SK-N-SH (cell line): ENCODE data around the gene PLEKHG3. TPM values are rescaled to one million over a fixed set of nuclear protein-coding genes. Genes with fewer than 3 reads are reported as not detected.

ENCODE experiments used
- CTCF ChIA-PET: fragments of 300-600, 350-600 bp; formaldehyde crosslinking; extraction: SDS; loops from one replicate; lab custom pipeline; 2021; lab: Yijun Ruan, JAX
- POLR2A ChIA-PET: fragments of 350-600 bp; sonication (Branson Sonifier 250); formaldehyde crosslinking; extraction: SDS; loops from one replicate; lab custom pipeline; 2020; ENCODE audit warnings: antibody characterized with exemption, inconsistent platforms; lab: Yijun Ruan, JAX
- DNase-seq: peaks from one replicate; pipeline ENCODE4 v3.0.0; 2012
- H2AFZ ChIP-seq: fragments of 200-600 bp; sonication (generic); 2 replicates; pipeline ENCODE4 v1.8.1; 2016; ENCODE audit warnings: antibody characterized with exemption, mild to moderate bottlenecking, low read depth
- H3F3A ChIP-seq: fragments of 200-600 bp; sonication (generic); replicated peaks from 2 replicates; pipeline ENCODE3; 2016; ENCODE audit warnings: antibody characterized with exemption, mild to moderate bottlenecking; ENCODE audit not compliant: insufficient read depth
- H3K27ac ChIP-seq, 2 experiments: fragments of 200-500 bp in 1 of 2; fragments of 200-600 bp in 1 of 2; sonication (Bioruptor generic) in 1 of 2; sonication (generic), shearing (Covaris generic) in 1 of 2; 2 replicates each; pipeline versions ENCODE4 v1.5.1 to v1.6.1; 2014 to 2016; ENCODE audit warnings: low read depth in 2 of 2, inconsistent platforms in 1 of 2, low read length in 1 of 2, mild to moderate bottlenecking in 1 of 2, mixed read lengths in 1 of 2
- H3K27me3 ChIP-seq: fragments of 200-600 bp; sonication (generic), shearing (Covaris generic); 2 replicates; pipeline ENCODE4 v1.6.1; 2016; ENCODE audit warnings: mixed run types; ENCODE audit not compliant: insufficient read depth
- H3K36me3 ChIP-seq, 2 experiments: fragments of 200-500 bp in 1 of 2; fragments of 200-600 bp in 1 of 2; sonication (Bioruptor generic) in 1 of 2; sonication (generic) in 1 of 2; replicated peaks in 1 of 2; 2 replicates each; pipeline versions ENCODE3 to v1.5.1; 2014 to 2016; ENCODE audit warnings: low read length in 1 of 2, mild to moderate bottlenecking in 1 of 2; ENCODE audit not compliant: insufficient read depth in 2 of 2, control insufficient read depth in 1 of 2
- H3K4me1 ChIP-seq, 2 experiments: fragments of 200-500 bp in 1 of 2; fragments of 200-600 bp in 1 of 2; sonication (Bioruptor generic) in 1 of 2; sonication (generic), shearing (Covaris generic) in 1 of 2; 2 replicates each; pipeline versions ENCODE4 v1.5.1 to v1.6.1; 2014 to 2016; ENCODE audit warnings: low read depth in 1 of 2, low read length in 1 of 2, mixed run types in 1 of 2; ENCODE audit not compliant: insufficient read depth in 2 of 2, control insufficient read depth in 1 of 2
- H3K4me2 ChIP-seq: fragments of 200-600 bp; sonication (generic), shearing (Covaris generic); 2 replicates; pipeline ENCODE4 v1.6.1; 2017; ENCODE audit warnings: mixed run types
- H3K4me3 ChIP-seq, 2 experiments: fragments of 200-500 bp in 1 of 2; fragments of 200-600 bp in 1 of 2; sonication (Bioruptor generic) in 1 of 2; sonication (generic), shearing (Covaris generic) in 1 of 2; 2 replicates each; pipeline versions ENCODE4 v1.5.1 to v1.8.1; 2014 to 2016; ENCODE audit warnings: low read depth in 2 of 2, inconsistent platforms in 1 of 2, low read length in 1 of 2, mild to moderate bottlenecking in 1 of 2, mixed read lengths in 1 of 2, moderate library complexity in 1 of 2
- H3K79me2 ChIP-seq: fragments of 200-600 bp; sonication (generic); 2 replicates; pipeline ENCODE4 v1.8.1; 2017; ENCODE audit warnings: mild to moderate bottlenecking; ENCODE audit not compliant: insufficient read depth
- H3K9ac ChIP-seq: fragments of 200-600 bp; sonication (generic); 2 replicates; pipeline ENCODE4 v1.6.1; 2017; ENCODE audit warnings: mixed run types
- H3K9me2 ChIP-seq: fragments of 200-600 bp; sonication (generic); 2 replicates; pipeline ENCODE4 v1.6.1; 2017; ENCODE audit warnings: mixed run types
- H3K9me3 ChIP-seq: fragments of 200-600 bp; sonication (generic); 2 replicates; pipeline ENCODE4 v1.6.1; 2017; ENCODE audit warnings: mixed run types, mild to moderate bottlenecking, moderate library complexity
- H4K20me1 ChIP-seq: fragments of 200-600 bp; sonication (generic); 2 replicates; pipeline ENCODE4 v1.6.1; 2017; ENCODE audit warnings: mild to moderate bottlenecking, mixed run types; ENCODE audit not compliant: insufficient read depth
- CTCF ChIP-seq: fragments of 200-600 bp; sonication (generic); IDR thresholded peaks from 2 replicates; pipeline ENCODE4 v1.6.1; 2017; ENCODE audit warnings: antibody characterized with exemption, mild to moderate bottlenecking, moderate library complexity
- EP300 ChIP-seq, 2 experiments: IDR thresholded peaks; 2 replicates each; pipeline versions ENCODE4 v1.4.0 to v1.6.1; 2012; ENCODE audit warnings: borderline replicate concordance in 1 of 2, low read depth in 1 of 2, low read length in 1 of 2
- EZH2phosphoT487 ChIP-seq: fragments of 200-600 bp; sonication (generic); IDR thresholded peaks from 2 replicates; pipeline ENCODE4 v1.6.1; 2017; ENCODE audit warnings: low read depth, mixed run types, mild to moderate bottlenecking, antibody characterized with exemption, moderate library complexity, borderline replicate concordance
- JUND ChIP-seq: IDR thresholded peaks from 2 replicates; pipeline ENCODE4 v1.4.0; 2012
- MAX ChIP-seq: IDR thresholded peaks from 2 replicates; pipeline ENCODE4 v1.4.0; 2012; ENCODE audit warnings: low read depth
- NFIC ChIP-seq: IDR thresholded peaks from 2 replicates; pipeline ENCODE4 v1.4.0; 2012; ENCODE audit warnings: borderline replicate concordance
- NRF1 ChIP-seq: IDR thresholded peaks from 2 replicates; pipeline ENCODE4 v1.6.1; 2012; ENCODE audit warnings: low read depth, mild to moderate bottlenecking, low read length
- POLR2AphosphoS5 ChIP-seq: IDR thresholded peaks from 2 replicates; pipeline ENCODE4 v1.6.1; 2012; ENCODE audit warnings: low read depth, low read length
- RCOR1 ChIP-seq: fragments of 150-350 bp; IDR thresholded peaks from 2 replicates; pipeline ENCODE4 v1.6.1; 2017; ENCODE audit warnings: antibody characterized with exemption, low read length
- RFX5 ChIP-seq: IDR thresholded peaks from 2 replicates; pipeline ENCODE4 v1.6.1; 2012; ENCODE audit warnings: mild to moderate bottlenecking, improper control_type of control experiment, low read length
- SIN3A ChIP-seq: IDR thresholded peaks from 2 replicates; pipeline ENCODE4 v1.6.1; 2012; ENCODE audit warnings: low read depth, mild to moderate bottlenecking, low read length, moderate library complexity, borderline replicate concordance
- TAF1 ChIP-seq: IDR thresholded peaks from 2 replicates; pipeline ENCODE4 v1.6.1; 2012; ENCODE audit warnings: low read depth, mild to moderate bottlenecking, low read length, moderate library complexity, borderline replicate concordance
- TEAD4 ChIP-seq: IDR thresholded peaks from 2 replicates; pipeline ENCODE4 v1.4.0; 2012; ENCODE audit warnings: mild to moderate bottlenecking, borderline replicate concordance; ENCODE audit not compliant: insufficient read depth
- YY1 ChIP-seq: IDR thresholded peaks from 2 replicates; pipeline ENCODE4 v1.4.0; 2012; ENCODE audit warnings: low read depth, mild to moderate bottlenecking
- ZBTB33 ChIP-seq: IDR thresholded peaks from 2 replicates; pipeline ENCODE4 v1.4.0; 2012; ENCODE audit warnings: low read depth, borderline replicate concordance
- WGBS: methylation state at CpG from one replicate; pipeline ENCODE4 v1.1.6; 2017; ENCODE audit warnings: low lambda C conversion rate; 5-methylcytosine and 5-hydroxymethylcytosine counted together
- polyA plus RNA-seq, 3 experiments: library from polyadenylated mRNA; depleted of rRNA; stranded (reverse); fragments of >200 nt; gene quantifications; 2 replicates each; pipeline ENCODE4 v1.2.3, GENCODE V29; 2012

The PLEKHG3 gene
- polyA plus RNA-seq, 1 of the 3 experiments (the other 2 are of a cell fraction) = 5.1 TPM

GRCh38 chr14:64790478-64790877 lies 86.3 kb downstream of the PLEKHG3 start:
- H3K4me1 ChIP-seq = peaks cover 0 to 15% of the 10 kb centered on the region in 2 experiments; a peak in 2 of 4 replicates
- no peaks in the 10 kb centered on the region for H3K36me3 ChIP-seq
- H3K27ac ChIP-seq = no peak overlapping the region
- H3K4me3 ChIP-seq = no peak overlapping the region
- no peaks in the 10 kb centered on the region for H3K9me2 ChIP-seq
- no peak overlapping the region for H3K4me2 ChIP-seq
- no peak overlapping the region for H3K9ac ChIP-seq
- no peak for TF ChIP-seq MAX
- H3K79me2 ChIP-seq = no peaks in the 10 kb centered on the region
- H3K27me3 ChIP-seq = no peaks in the 10 kb centered on the region
- no peak overlapping the region for H2AFZ ChIP-seq
- no peak for DNase-seq
- H4K20me1 ChIP-seq = no peaks in the 10 kb centered on the region
- H3F3A ChIP-seq = peaks cover 8% of the 10 kb centered on the region
- WGBS = 96% methylated on average over 6 of the region's 6 CpGs
- POLR2A ChIA-PET = no interaction called here
- no peaks in the 10 kb centered on the region for H3K9me3 ChIP-seq
- CTCF ChIA-PET = interaction anchor here (1.1 to 4.8 kb wide), 4 partner anchors 10 to 120 kb away, joined by 3 to 26 read pairs (median 6); no protein-coding TSS in a partner anchor

GRCh38 chr14:64792231-64792630 lies 88.0 kb downstream of the PLEKHG3 start:
- H3K9ac ChIP-seq = no peak overlapping the region
- POLR2A ChIA-PET = no interaction called here
- H3K79me2 ChIP-seq = no peaks in the 10 kb centered on the region
- CTCF ChIA-PET = interaction anchor here (1.1 to 4.8 kb wide), 4 partner anchors 9 to 100 kb away, joined by 3 to 26 read pairs (median 4); no protein-coding TSS in a partner anchor
- no peak overlapping the region for H3K27ac ChIP-seq
- H3F3A ChIP-seq = peaks cover 8% of the 10 kb centered on the region
- WGBS = 70% methylated on average over 2 of the region's 4 CpGs
- no peaks in the 10 kb centered on the region for H3K9me3 ChIP-seq
- peaks cover 0 to 28% of the 10 kb centered on the region in 2 experiments; a peak in 2 of 4 replicates for H3K4me1 ChIP-seq
- no peak overlapping the region for H3K4me2 ChIP-seq
- H3K4me3 ChIP-seq = no peak overlapping the region
- TF ChIP-seq NFIC (0 out of 2 replicates have a peak, but pooled peaks have one; percentile 5), EP300 (IDR thresholded peaks at IDR 0.05; ENCODE audit: borderline replicate concordance in 1 of 2, low read depth in 1 of 2, low read length in 1 of 2) (no peak)
- no peaks in the 10 kb centered on the region for H3K27me3 ChIP-seq
- H2AFZ ChIP-seq = no peak overlapping the region
- H3K36me3 ChIP-seq = no peaks in the 10 kb centered on the region
- no peaks in the 10 kb centered on the region for H4K20me1 ChIP-seq
- DNase-seq = no peak
- no peaks in the 10 kb centered on the region for H3K9me2 ChIP-seq

- no peak for DNase-seq
- WGBS = 95% methylated on average over 17 of the region's 26 CpGs
- Histone ChIP-seq H3F3A (peaks cover 8% of the 10 kb centered on the region), H3K9ac (no peak overlapping the region), H3K4me3 (no peak overlapping the region), H3K9me3 (no peaks in the 10 kb centered on the region), H3K36me3 (no peaks in the 10 kb centered on the region), H3K4me2 (no peak overlapping the region), H3K9me2 (no peaks in the 10 kb centered on the region), H4K20me1 (no peaks in the 10 kb centered on the region), H3K79me2 (no peaks in the 10 kb centered on the region), H3K27ac (no peak overlapping the region), H3K4me1 (peaks cover 0 to 28% of the 10 kb centered on the region in 2 experiments; a peak in 2 of 4 replicates), H2AFZ (no peak overlapping the region), H3K27me3 (no peaks in the 10 kb centered on the region)
- ChIA-PET POLR2A (no interaction called here), CTCF (interaction anchor here (1.1 to 1.5 kb wide), 3 partner anchors 14 to 99 kb away, joined by 3 to 4 read pairs (median 3); no protein-coding TSS in a partner anchor)
- TF ChIP-seq CTCF (no peak), ZBTB33 (no peak), EP300 (IDR thresholded peaks at IDR 0.05; ENCODE audit: borderline replicate concordance in 1 of 2, low read depth in 1 of 2, low read length in 1 of 2) (no peak), SIN3A (no peak), RCOR1 (no peak), YY1 (no peak), NRF1 (no peak), TEAD4 (no peak), JUND (no peak), EZH2phosphoT487 (no peak), RFX5 (no peak), POLR2AphosphoS5 (no peak), TAF1 (no peak), MAX (no peak)
These were observed 88.8 kb downstream of the PLEKHG3 start for GRCh38 chr14:64792871-64793560.
